DMS53 treated with DMSO at 0.1 percent for 48 hours (cell line): Measurements from ENCODE around the gene TMEM126B.

Source experiments
- DNase-seq: peaks from one replicate; lab custom pipeline; 2025; ENCODE audit not compliant: unreplicated experiment; lab: John Stamatoyannopoulos, UW

The TMEM126B gene

DNA sequence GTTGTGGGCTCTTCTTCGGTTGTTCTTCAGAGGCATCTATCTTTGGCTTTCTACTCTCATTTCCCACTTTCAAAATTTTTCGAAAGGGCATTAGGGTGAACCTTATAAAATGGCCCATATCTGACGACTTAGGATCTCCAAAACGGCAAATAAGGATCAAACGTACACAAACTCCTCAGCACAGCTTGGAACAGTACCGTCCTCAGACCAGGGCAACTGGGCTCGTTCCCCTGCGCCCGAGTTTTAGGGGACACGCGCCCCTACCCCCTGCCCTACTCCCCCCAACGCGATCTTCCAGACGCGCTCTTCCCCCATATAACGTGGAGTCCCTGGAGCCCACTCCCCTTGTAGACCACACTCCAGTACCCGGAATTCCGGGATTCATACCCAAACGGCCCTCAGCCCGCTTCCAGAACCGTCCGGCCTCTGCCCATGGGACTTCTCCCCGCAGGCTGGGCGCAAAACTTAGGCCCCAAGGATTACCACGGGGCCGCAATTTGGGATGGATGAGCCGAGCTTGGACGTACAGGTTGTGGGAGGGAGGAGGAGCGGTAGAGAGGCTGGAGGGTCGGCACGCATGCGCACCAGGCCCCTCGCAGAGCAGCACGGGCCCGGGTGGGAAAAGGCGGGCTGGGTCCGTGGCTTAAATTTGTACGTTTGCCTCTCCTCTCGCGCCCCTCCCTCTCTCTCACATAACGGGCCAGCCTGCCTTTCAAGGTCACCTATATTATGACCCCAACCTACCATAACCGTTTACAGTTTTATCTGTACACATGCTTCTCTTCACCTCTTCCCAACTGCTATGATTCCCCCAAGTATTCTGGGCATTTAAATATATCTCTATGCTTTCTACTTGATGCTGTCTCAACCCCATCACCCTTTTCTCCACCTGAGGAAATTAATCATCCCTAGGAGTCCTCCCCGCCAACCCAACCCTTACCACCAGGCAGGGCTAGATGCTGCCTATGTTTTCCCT is 54.2 kb downstream of the TMEM126B start:
- DNase-seq: peak; percentile 74

DNA sequence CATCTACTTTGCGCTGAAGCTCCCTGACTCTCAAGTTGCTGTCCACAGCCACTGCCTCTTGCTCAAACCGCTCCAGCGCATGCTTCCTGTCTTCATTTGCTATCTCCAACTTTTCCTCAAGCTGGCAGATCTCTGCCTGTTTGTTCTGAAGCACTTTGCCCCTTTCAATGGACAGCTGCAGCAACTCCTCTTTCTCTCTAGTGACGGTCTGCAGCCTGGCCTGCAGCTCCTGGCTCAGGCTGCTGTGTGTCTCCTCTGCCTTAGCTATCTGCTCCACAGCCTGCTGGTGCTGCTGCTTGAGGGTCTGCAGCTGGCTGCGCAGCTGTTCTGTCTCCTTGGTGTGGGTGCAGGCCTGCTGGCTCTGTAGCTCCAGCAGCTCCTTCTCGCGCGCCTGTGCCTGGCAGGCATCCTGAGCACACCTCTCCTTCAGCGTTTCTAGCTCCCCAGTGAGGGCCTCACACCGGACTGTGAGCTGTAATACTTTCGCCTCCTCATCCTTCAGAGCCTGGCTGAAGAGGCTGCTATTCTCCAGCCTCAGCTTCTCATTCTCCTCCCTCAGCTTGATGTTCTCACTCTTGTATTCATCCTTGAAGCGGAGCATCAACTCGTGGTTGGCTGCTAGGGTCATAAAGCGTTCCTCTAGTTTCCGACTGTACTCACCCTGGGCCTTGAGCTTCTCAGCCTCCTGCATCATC is 56.9 kb downstream of the TMEM126B start:
- peak; percentile 79 for DNase-seq

DNA sequence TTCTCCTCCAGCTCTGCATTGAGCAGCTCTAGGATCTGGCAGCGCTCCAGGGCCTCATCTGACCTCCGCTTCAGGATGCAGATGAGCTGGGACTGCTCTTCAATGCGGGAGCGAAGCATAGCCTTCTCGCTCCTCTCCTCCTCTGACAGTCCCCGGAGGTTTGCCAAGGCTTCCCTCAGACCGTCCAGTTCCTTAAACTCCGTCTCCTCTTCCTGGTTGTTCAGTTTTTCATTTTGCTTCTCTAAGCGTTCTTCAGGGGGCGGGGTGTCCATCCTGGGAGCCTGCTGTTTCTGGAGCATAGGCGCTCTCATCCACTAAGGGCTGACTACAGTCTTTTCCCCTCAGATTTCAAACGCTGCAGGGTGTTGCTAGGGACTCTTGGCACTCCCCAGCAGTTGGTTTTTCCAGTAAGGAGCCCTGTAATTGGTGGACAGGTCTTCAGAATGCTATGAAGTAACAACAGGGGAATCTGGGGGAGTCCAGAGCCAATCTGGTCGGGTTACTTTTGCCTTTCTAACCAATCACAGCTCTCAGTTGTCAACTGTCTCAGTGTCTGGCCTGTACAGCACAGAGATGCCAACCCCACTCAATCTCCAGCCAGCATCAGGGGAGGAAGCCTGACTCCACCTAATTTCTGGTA is 57.5 kb downstream of the TMEM126B start, which contains the start of gene CCDC89:
Gene CCDC89, minus strand, starts transcription at position 376 of the 640 bp plus-strand sequence. Its CDS starts 65 bp downstream, at position 311.
- DNase-seq: peak; percentile 100
